HL-60 (cell line): ENCODE results near the gene NPDC1.
"Not testable (repeated sequence)": the region's sequence is repeated elsewhere in the genome, so short reads cannot be mapped to it uniquely, and the experiment has no call there.

ENCODE experiments used
- DNase-seq, 2 experiments: peaks; one replicate each; pipeline ENCODE4 v3.0.0-alpha.2; 2010 to 2020; ENCODE audit warnings: low read depth in 1 of 2, low spot score in 1 of 2
- H3K27ac ChIP-seq: fragments of 250-450 bp; sonication (Bioruptor Pico); replicated peaks from 2 replicates; pipeline ENCODE4 v1.5.1; 2020; ENCODE audit warnings: mild to moderate bottlenecking, moderate library complexity
- H3K27me3 ChIP-seq: fragments of 250-450 bp; sonication (Bioruptor Pico); 2 replicates; pipeline ENCODE4 v1.5.1; 2021; ENCODE audit warnings: mild to moderate bottlenecking, moderate library complexity; ENCODE audit not compliant: insufficient read depth, poor library complexity, severe bottlenecking
- H3K4me3 ChIP-seq: replicated peaks from 2 replicates; pipeline ENCODE4 v1.5.1; 2011; ENCODE audit warnings: mild to moderate bottlenecking, control low read depth, low read length; ENCODE audit not compliant: insufficient read depth
- CTCF ChIP-seq: IDR thresholded peaks from one replicate; pipeline ENCODE4 v1.5.1; 2011; ENCODE audit warnings: low read length, control low read depth, inconsistent platforms; ENCODE audit not compliant: insufficient read depth
- GABPA ChIP-seq: IDR thresholded peaks from 2 replicates; pipeline ENCODE4 v1.6.1; 2012; ENCODE audit warnings: low read depth
- POLR2AphosphoS5 ChIP-seq: IDR thresholded peaks from 2 replicates; pipeline ENCODE4 v1.6.1; 2012; ENCODE audit warnings: low read depth
- REST ChIP-seq: IDR thresholded peaks from 2 replicates; pipeline ENCODE4 v1.6.1; 2012; ENCODE audit warnings: low read depth; ENCODE audit not compliant: insufficient replicate concordance
- SPI1 ChIP-seq: IDR thresholded peaks from 2 replicates; pipeline ENCODE4 v1.6.1; 2012; ENCODE audit warnings: low read depth, mild to moderate bottlenecking, borderline replicate concordance

NPDC1 gene

GRCh38 chr9:137064880-137065164, 18.8 kb upstream of the NPDC1 start:
- no peaks in the 10 kb centered on the region for H3K27me3 ChIP-seq
- no peak for TF ChIP-seq GABPA
- TF ChIP-seq SPI1: no peak
- TF ChIP-seq CTCF: no peak
- TF ChIP-seq POLR2AphosphoS5: no peak
- DNase-seq: no peak
- no peak overlapping the region for H3K27ac ChIP-seq
- no peak overlapping the region for H3K4me3 ChIP-seq

- H3K27ac ChIP-seq: no peak overlapping the region
- no peaks in the 10 kb centered on the region for H3K27me3 ChIP-seq
- H3K4me3 ChIP-seq: no peak overlapping the region
- TF ChIP-seq REST (peak; percentile 32), CTCF (peak; percentile 57), POLR2AphosphoS5 (no peak), GABPA (no peak), SPI1 (no peak)
- peak in 1 of 2 experiments; percentile 49 for DNase-seq
These were observed 18.3 kb upstream of the NPDC1 start for GRCh38 chr9:137064027-137064879.

GRCh38 chr9:137063311-137064026, 17.5 kb upstream of the NPDC1 start:
- DNase-seq: no peak
- no peak overlapping the region for H3K4me3 ChIP-seq
- H3K27ac ChIP-seq: no peak overlapping the region
- TF ChIP-seq GABPA: no peak
- no peak for TF ChIP-seq POLR2AphosphoS5
- TF ChIP-seq REST: no peak
- TF ChIP-seq SPI1: no peak
- TF ChIP-seq CTCF: no peak
- H3K27me3 ChIP-seq: no peaks in the 10 kb centered on the region

GRCh38 chr9:137062798-137063197, 16.8 kb upstream of the NPDC1 start:
- not testable (repeated sequence) for DNase-seq, H3K4me3 ChIP-seq, H3K27me3 ChIP-seq, H3K27ac ChIP-seq
